Subcutaneous abdominal adipose tissue (tissue), 5 donors: ENCODE data around the gene RFX2.
A peak's percentile ranks its signal among the peaks of the same experiment; 100 is the strongest.

Experiments
- H3K27ac ChIP-seq: one replicate; pipeline ENCODE4 v1.7.0; 2013; ENCODE audit warnings: low read depth, mild to moderate bottlenecking, inconsistent platforms, low read length, moderate library complexity
- H3K27me3 ChIP-seq, 5 donors: one replicate each; pipeline ENCODE4 v1.7.0; 2013; ENCODE audit warnings: low read length in 5 of 5, inconsistent platforms in 1 of 5; ENCODE audit not compliant: control insufficient read depth in 5 of 5, insufficient read depth in 4 of 5
- H3K36me3 ChIP-seq, 5 donors: one replicate each; pipeline ENCODE4 v1.7.0; 2013; ENCODE audit warnings: low read length in 5 of 5; ENCODE audit not compliant: control insufficient read depth in 5 of 5, insufficient read depth in 5 of 5
- H3K4me1 ChIP-seq, 5 donors: one replicate each; pipeline ENCODE4 v1.7.0; 2013; ENCODE audit warnings: low read length in 5 of 5, mild to moderate bottlenecking in 3 of 5, moderate library complexity in 1 of 5; ENCODE audit not compliant: control insufficient read depth in 5 of 5, insufficient read depth in 5 of 5
- H3K4me3 ChIP-seq, 5 donors: one replicate each; pipeline ENCODE4 v1.7.0; 2013; ENCODE audit warnings: low read length in 5 of 5, low read depth in 1 of 5
- H3K9ac ChIP-seq, 5 donors: one replicate each; pipeline ENCODE4 v1.7.0; 2013; ENCODE audit warnings: low read length in 5 of 5, mild to moderate bottlenecking in 4 of 5, moderate library complexity in 3 of 5
- H3K9me3 ChIP-seq, 5 donors: one replicate each; pipeline ENCODE4 v1.7.0; 2013; ENCODE audit warnings: low read length in 5 of 5; ENCODE audit not compliant: control insufficient read depth in 5 of 5
- donor health status: healthy.
- donor health status: healthy.
- donor health status: healthy.
- donor health status: healthy.
- donor health status: healthy.

RFX2 gene

DNA sequence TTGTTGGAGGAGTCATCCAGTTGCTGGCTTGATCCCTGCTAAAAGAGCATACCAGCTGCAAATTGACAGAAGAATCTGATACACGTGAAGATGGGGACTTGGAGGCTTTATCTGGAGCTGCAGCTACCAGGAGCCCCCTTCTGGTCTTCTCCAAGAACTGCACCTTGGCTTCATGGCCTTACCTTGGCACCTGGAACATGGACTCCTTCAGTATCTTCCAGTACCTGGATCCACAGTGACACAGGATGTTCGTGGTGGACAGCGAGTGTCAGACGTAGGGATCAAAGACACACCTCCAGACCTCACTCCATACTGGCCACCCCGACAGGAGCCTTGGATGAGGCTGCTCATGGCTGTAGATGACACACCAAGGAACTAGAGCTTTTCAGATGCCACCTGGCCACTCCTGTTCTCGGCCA is 15.3 kb upstream of the RFX2 start:
- Histone ChIP-seq H3K36me3 (no peaks in the 10 kb centered on the region), H3K9ac (no peak overlapping the region), H3K4me1 (no peaks in the 10 kb centered on the region), H3K9me3 (peaks cover 0 to 7% (median 6%) of the 10 kb centered on the region in 5 donors), H3K4me3 (no peak overlapping the region), H3K27me3 (no peaks in the 10 kb centered on the region), H3K27ac (no peak overlapping the region)

DNA sequence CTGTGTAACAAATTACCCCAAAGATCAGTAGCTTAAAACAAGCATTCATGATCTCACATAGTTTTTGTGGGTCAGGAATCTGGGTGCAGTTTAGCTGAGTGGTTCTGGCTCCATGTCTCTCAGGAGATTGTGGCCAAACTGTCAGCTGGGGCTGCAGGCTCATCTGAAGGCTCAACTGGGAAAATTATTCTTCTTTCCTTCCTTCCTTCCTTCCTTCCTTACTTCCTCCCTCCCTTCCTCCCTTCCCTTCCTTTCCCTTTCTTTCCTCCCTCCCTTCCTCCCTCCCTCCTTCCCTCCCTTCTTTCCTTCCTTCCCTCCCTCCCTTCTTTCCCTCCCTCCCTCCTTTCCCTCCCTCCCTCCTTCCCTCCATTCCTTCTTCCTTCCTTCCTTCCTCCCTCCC is 8.7 kb upstream of the RFX2 start:
- Histone ChIP-seq H3K9ac (no peak overlapping the region), H3K9me3 (peaks cover 0 to 11% (median 6%) of the 10 kb centered on the region in 5 donors), H3K4me1 (no peaks in the 10 kb centered on the region), H3K36me3 (no peaks in the 10 kb centered on the region), H3K4me3 (no peak overlapping the region), H3K27me3 (no peaks in the 10 kb centered on the region), H3K27ac (no peak overlapping the region)

DNA sequence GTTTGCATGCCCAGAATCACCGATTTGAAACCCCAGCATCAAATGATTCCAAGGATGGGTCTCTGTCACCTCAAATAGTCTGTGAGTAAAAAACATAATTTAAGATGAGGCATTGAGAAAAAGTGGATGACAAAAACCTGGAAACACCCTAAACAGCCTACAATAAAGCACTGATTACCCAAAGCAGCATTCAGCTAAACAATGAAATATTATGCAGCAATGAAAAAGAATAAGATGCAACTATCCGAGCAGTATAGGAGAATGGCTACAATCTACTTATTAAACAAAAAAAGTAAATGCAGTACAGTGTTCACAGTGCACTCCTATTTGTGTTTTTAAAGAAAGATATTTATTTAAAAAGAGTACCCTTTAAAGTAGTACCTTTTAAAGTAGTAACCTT is 7.7 kb upstream of the RFX2 start:
- H3K4me3 ChIP-seq: no peak overlapping the region
- H3K36me3 ChIP-seq: no peaks in the 10 kb centered on the region
- H3K9me3 ChIP-seq: peaks cover 0 to 11% (median 6%) of the 10 kb centered on the region in 5 donors
- H3K4me1 ChIP-seq: no peaks in the 10 kb centered on the region
- H3K27me3 ChIP-seq: no peaks in the 10 kb centered on the region
- no peak overlapping the region for H3K27ac ChIP-seq
- no peak overlapping the region for H3K9ac ChIP-seq

DNA sequence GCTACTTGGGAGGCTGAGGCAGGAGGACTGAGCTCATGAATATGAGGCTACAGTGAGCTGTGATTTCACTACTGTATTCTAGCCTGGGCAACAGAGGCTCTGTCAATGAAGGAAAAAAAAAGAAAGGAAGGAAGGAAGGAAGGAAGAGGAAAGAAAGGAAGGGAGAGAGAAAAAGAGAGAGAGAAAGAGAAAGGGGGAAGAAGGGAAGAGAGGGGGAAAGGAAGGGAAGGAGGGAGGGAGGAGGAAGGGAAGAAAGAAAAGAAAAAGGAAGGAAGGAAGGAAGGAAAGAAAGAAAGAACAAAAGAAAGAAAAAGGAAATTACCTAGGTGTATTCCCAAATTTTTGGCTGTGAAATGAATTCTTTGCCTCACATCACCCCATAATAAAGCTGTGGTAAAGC is 7.2 kb upstream of the RFX2 start:
- H3K27ac ChIP-seq: no peak overlapping the region

DNA sequence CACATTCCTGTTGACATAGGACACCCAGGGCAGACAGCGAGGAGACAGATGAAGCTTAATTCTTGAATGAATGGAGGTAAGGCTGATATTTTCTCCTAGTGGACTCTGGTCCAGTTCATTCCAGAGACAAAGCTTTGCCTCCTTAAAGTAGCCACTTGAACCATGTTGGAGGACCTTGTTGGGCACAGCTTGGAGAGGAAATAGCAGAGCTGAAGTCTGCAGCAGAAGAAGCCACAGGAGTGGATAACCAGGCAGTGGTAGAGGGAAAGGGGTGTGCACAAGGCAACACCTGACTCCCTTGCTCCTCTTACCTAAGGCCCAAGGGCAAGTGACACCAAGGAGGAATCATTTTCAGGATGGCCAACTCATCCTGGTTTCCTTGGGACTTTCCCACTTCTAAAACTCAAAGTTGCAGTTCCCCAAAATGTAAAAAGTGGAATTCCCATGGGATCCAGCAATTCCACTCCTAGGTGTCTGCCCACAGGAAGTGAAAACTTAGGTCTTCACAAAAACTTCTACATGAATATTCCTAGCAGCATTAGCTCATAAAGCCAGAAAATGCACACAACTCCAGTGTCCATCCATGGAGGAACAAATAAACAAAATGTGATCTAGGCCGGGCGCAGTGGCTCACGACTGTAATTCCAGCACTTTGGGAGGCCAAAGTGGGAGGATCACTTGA is 6.6 kb upstream of the RFX2 start:
- Histone ChIP-seq H3K9me3 (peaks cover 0 to 11% (median 6%) of the 10 kb centered on the region in 5 donors), H3K4me3 (no peak overlapping the region), H3K4me1 (no peaks in the 10 kb centered on the region), H3K9ac (no peak overlapping the region), H3K27me3 (no peaks in the 10 kb centered on the region), H3K36me3 (no peaks in the 10 kb centered on the region), H3K27ac (no peak overlapping the region)

More for the DNA sequence above, 7.2 kb upstream of the RFX2 start:
- H3K9me3 ChIP-seq: peaks cover 0 to 11% (median 6%) of the 10 kb centered on the region in 5 donors
- H3K27me3 ChIP-seq: no peaks in the 10 kb centered on the region
- no peaks in the 10 kb centered on the region for H3K36me3 ChIP-seq
- no peaks in the 10 kb centered on the region for H3K4me1 ChIP-seq
- no peak overlapping the region for H3K4me3 ChIP-seq
- H3K9ac ChIP-seq: no peak overlapping the region

DNA sequence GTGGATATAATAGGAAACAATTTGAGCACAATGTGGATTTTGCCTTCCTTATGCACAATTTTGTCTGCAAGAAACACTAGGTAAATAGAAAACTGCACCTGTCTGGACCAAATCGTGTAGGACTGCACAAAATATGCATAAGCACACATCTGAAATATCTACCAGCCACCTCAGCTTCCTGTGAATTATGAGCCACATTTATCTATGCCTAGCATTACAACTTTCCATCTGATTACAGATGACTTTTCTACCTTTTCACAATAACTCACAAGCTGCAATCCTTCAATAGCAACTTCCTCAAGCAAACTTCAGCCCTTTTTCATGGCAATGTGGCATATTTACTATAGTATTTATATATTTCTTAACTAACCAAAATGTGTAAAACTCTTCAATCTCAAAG is 5.7 kb upstream of the RFX2 start:
- Histone ChIP-seq H3K4me1 (peaks cover 0 to 2% (median 0%) of the 10 kb centered on the region in 5 donors), H3K9ac (no peak overlapping the region), H3K9me3 (peaks cover 0 to 11% (median 6%) of the 10 kb centered on the region in 5 donors), H3K27ac (no peak overlapping the region), H3K27me3 (no peaks in the 10 kb centered on the region), H3K4me3 (no peak overlapping the region), H3K36me3 (no peaks in the 10 kb centered on the region)

DNA sequence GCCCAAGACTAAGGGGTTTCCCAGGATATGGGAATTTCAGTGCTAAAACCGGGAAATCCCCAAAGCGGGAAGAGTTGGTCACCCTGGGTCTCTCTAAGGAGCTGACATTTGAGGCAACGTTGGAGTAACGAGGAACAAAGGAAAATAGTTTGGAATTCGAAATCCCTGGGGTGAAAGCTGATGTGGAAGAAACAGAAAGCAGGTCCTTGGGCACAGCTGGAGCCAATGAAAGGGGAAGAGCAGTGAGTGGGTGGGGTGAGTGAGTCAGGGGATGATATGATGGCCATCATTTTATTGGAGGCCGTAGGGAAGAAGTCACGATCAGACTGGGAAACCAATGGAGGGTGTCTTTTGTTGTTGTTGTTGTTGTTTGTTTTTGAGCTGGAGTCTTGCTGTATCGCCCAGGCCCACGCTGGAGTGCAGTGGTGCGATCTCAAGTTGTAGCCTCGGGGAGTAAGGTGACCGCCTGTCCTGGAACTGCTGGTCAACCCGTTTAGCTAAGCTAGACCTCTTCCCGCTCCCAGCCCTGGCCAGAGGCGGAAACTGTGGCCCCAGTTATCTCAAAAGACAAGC is 3.4 kb upstream of the RFX2 start:
- H3K4me1 ChIP-seq: peaks cover 2 to 13% (median 9%) of the 10 kb centered on the region in 5 donors
- peaks cover 0 to 5% (median 2%) of the 10 kb centered on the region in 5 donors for H3K9me3 ChIP-seq
- H3K36me3 ChIP-seq: no peaks in the 10 kb centered on the region
- no peak overlapping the region for H3K27ac ChIP-seq
- no peak overlapping the region for H3K4me3 ChIP-seq
- no peak overlapping the region for H3K9ac ChIP-seq
- H3K27me3 ChIP-seq: no peaks in the 10 kb centered on the region

DNA sequence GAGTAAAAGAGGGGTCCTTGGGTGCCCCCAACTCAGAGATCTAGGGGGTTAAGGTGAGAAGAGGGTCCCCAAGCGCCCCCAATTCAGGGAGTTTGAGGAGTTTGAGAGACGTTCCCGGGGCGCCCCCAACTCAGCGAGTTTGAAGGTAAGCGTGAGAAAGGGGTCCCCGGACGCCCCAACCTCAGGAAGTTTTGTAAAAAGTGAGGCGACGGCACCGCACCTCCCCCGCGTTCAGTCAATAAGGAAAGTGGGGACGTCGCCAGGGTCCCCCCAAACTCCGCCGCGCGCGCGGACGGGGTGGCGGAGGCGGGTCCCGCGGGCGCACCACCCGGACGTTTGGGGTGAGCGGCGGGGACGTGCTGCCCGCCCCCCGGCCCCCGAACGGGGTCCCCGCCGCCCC is 353 bp downstream of the RFX2 start:
- Histone ChIP-seq H3K9ac (peak overlapping the region in 4 of 5 donors; percentile 73 to 95 (median 86)), H3K36me3 (no peaks in the 10 kb centered on the region), H3K27me3 (no peaks in the 10 kb centered on the region), H3K9me3 (no peaks in the 10 kb centered on the region), H3K4me1 (peaks cover 2 to 27% (median 18%) of the 10 kb centered on the region in 5 donors), H3K4me3 (peak overlapping the region; percentile 66 to 97 (median 89)), H3K27ac (peak overlapping the region; percentile 86)

DNA sequence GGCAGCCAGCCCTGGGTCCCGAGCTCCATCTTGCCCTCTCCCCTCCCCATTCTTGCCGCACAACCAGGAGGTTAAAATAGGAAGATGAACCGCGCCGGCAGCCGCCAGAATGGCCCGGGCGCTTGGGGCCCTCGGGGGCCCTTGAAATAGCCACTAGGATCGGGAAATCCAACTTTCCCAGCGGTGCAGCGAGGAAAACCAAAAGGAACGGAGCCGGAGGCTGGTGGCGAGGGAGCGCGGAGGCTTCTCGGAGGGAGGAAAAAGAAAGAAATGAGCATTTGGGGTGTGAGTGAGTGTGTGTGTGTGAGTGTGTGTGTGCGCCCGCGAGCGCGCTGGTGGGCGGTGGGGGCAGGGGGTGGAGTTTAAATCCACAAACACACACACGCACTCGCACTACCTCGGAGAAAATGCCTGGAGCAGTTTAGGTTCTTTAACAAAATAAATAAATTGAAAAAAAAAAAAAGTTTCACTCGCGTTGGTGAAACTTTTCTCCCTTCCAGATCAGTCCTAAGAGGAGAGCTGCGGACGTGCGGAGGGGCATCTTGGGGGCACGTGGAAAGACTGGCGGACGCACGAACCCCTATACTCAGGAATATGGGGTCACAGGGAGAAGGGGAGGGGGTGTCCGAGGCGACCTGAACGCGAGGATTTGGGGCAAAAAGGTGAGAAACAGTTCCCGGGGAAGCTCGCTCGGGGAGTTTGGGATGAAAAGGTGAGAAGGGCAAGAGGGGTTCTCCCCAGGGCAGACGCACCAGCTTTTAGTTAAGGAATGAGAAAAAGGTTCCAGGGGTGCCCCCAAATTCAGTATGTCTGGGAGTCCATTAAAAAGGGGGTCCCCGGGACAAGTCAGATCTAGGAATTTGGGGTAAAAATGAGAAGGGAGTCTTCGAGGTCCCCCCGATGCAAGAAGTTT is 1.3 kb downstream of the RFX2 start:
- H3K9me3 ChIP-seq: no peaks in the 10 kb centered on the region
- peak overlapping the region; percentile 66 to 97 (median 89) for H3K4me3 ChIP-seq
- no peaks in the 10 kb centered on the region for H3K36me3 ChIP-seq
- peaks cover 2 to 36% (median 24%) of the 10 kb centered on the region in 5 donors for H3K4me1 ChIP-seq
- H3K27ac ChIP-seq: peak overlapping the region; percentile 86
- peak overlapping the region; percentile 66 to 95 (median 83) for H3K9ac ChIP-seq
- no peaks in the 10 kb centered on the region for H3K27me3 ChIP-seq
